ENCODE results near the gene HMGN4.

Gene HMGN4

DNA sequence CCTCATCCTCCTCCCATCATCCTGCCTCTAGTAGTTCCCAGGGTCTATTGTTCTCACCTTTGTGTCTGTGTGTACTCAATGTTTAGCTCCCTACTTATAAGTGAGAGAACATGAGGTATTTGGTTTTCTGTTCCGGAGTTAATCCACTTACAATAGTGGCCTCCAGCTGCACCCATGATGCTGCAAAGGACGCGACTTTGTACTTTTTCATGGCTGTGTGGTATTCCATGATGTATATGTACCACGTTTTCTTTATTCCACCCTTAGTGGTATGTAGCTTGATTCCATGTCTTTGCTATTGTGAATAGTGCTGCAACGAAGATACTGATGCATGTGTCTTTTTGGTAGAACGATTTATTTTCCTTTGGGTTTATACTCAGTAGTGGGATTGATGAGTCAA lies 40.1 kb downstream of the HMGN4 start:
- DNase-seq (ENCODE audit: low read depth), result no peak

DNA sequence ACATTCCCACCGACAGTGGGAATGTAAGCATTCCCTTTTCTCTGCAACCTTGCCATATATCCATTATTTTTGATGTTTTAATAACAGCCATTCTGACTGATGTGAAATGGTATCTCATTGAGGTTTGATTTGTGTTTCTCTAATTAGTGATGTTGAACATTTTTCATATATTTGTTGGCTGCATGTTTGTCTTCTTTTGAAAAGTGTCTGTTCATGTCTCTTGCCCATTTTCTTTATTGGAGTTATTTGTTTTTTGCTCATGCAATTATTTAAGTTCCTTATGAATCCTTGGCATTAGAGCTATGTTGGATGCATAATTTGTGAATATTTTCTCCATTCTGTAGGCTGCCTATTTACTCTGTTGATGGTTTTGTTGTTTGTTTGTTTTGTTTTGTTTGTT lies 40.6 kb downstream of the HMGN4 start:
- DNase-seq (ENCODE audit: low read depth), result no peak

DNA sequence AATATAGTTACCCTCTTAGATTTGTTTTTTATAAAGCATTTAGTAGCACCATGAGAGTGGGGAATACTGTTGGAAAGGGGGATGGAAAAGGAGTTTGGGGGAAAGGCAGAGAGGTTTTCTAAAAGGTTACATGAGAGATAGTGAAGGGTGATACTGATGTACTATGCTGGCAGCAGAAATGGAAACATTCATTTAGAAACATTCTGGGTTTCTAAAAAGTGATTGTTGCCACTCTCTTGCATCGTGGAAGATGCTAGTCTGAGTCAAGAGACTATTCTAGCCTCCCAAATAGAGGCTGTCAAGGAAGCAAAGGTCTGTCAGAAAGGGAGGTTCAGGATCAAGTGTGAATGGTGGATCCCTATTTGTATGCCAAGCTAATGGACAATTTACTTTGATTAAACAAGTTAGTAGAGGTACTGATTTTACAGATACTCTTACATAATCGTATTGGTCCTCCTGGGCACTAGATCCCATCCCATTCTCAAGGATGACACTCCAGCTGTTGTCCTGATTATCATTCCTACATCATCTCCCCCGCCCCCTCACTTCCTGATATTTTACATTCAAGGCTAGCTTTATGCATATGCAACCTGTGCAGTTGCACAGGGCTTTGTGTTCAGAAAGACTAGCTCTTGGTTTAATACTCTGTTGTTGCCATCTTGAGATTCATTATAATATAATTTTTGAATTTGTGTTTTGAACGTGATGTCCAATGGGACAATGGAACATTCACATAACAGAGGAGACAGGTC lies 43.2 kb downstream of the HMGN4 start:
- DNase-seq (ENCODE audit: low read depth), result no peak

DNA sequence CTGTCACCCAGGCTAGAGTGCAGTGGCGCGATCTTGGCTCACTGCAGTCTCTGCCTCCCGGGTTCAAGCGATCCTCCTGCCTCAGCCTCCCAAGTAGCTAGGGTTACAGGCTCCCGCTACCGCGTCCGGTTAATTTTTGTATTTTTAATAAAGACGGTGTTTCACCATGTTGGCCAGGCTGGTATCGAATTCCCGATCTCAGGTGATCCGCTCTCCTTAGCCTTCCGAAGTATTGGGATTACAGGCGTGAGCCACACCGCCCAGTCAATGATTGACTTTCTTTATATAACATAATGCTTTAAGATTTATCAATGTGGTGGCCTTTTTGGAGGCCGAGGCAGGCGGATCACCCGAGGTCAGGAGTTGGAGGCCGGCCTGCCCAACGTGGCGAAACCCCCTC lies 50.8 kb downstream of the HMGN4 start:
- DNase-seq (ENCODE audit: low read depth), result no peak

DNA sequence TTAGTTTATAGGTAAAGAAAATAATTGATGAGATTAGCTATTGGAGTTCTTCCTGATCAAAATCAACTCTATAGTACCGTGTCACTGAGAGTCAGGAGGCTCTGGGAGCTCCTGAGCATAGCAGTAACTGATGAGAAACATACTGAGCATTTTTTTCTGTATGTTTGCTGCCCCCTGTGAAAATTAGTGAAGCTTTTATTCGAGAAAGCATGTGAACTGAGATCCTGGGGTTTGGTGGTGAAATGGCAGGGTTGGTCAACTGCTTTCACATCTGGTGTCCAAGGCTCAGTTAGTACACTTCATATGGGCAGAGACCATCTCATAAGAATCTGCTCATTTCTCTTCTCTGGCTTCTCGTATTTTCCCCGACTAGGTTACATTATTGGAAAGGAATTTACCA lies 54.5 kb downstream of the HMGN4 start:
- no peak for DNase-seq (ENCODE audit: low read depth)

DNA sequence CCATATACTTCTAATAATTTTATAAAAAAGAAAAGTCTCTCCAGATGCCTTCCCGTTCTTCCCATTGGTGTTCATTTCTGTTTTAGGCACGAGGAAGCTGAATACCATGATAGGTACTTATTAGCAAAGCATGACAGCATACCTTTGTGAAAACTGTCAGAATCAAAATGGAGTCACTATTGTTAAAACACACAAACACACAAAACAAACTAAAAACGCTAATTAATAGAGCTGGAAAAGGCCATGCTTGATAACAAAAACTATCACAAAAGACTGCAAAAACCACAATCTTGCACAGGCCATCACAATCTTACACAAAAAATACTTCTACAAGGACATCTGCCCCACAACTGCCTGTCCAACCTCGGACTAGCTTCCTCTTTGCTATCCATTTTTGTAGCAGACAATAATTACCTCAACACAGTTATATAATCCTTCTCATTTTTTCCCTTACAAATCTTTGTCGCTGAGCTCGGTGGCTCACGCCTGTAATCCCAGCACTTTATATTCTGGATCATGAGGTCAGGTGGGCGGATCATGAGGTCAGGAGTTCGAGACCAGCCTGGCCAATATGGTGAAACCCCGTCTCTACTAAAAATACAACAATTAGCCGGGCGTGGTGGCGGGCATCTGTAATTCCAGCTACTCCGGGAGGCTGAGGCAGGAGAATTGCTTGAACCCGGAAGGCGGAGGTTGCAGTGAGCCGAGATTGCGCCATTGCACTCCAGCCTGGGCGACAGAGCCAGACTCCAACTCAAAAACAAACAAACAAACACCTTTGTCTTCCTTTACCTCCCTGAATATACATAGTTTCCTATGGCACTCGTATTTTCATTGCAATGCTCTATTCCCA lies 55.3 kb downstream of the HMGN4 start:
- DNase-seq (ENCODE audit: low read depth), result no peak

DNA sequence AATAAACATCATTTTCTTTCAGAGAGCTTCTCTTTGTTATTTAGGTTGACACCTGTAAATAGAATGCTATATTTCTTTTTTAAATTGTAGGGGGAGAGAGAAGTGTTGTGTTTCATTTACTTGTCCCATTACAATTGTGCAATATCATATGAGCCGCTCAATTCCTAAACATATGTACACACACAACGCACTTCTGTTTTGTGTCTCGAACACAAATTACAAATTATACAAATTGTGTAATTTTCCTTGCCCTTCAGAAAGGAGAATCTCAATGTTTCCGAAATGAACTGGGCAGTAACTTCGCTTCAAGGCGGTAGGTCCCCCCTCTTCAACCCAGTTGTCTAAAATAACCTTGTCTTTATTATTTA lies 55.9 kb downstream of the HMGN4 start:
- DNase-seq (ENCODE audit: low read depth), result no peak

DNA sequence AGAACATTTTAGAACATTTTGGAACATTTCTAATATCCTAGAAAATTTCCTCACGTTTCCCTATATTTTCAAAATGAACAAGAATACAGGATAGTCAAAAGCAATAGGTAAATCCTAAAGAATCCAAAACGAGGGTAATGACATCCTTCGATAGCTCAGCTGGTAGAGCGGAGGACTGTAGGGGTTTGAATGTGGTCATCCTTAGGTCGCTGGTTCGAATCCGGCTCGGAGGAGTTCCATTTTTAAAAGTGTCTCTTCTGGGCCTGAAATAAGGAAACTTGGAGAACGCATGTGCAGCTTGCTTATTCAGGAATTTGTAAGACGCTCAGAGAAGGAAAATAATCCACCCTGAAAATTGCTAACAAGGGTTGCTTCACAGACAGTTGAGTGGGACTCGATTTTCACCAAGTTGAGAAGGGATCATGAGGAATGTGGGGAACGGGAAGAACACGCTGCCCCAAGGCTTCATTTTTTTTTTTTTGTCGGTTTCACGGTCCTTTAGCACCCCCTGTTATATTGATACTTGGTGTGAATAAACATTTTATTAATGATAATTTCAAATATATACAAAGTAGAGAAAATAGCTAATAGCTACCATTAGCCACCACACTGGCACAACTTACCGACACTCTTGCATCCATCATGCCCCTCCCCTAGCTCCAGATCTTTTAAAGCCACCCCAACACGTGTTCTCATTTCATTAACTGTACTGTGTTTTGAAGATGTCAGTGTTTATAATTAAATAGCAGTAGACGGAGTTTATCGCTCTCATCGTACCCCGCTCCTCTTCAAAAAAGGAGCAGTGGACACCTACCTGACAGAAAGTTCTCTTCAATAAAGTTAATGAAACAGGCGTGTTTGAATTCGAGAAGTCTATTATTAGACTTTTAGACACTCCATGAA lies 56.8 kb downstream of the HMGN4 start:
- no peak for DNase-seq (ENCODE audit: low read depth)

DNA sequence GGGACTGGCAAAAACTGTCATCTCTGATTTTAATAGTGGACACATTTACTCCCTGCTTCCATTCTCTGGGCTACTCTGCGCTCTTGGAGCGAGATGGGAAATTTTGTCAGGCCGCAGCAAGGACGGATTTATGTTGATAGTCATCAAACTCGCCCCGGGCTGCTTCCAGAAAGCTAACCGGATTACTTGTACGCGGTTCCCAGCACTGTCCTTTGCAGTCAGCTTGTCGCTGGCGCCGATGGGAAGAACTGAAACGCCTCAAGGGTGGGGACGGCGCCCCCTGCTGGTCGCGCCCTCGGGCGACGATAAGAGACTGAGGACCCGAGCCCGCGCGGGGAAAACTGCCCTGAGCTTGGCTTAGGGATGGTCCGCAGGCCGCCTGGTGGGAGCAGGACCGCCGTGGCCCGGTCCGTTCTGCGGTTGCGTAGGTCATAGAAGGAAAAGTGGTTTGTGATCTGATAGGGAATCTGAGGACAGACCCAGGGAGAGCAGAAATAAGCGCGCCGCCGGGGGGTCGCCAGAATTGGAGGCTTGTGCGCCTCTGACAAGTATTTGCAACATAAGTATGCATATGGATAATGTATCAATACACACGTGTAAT lies 57.6 kb downstream of the HMGN4 start:
- DNase-seq (ENCODE audit: low read depth), result peak; percentile 82
